Mammary epithelial cell (primary cell): ENCODE measurements around the gene RGCC.

Experiments used
- EZH2 ChIP-seq: IDR thresholded peaks from 2 replicates; pipeline ENCODE4 v1.6.1; 2012; ENCODE audit warnings: low read length, inconsistent platforms, borderline replicate concordance
- TF ChIP-seq, protein P1 (sequence below), 2 donors: IDR thresholded peaks in 1 of 2; conservative IDR thresholded peaks in 1 of 2; 2 replicates each; pipeline ENCODE4 v1.5.1; 2011 to 2012; ENCODE audit warnings: inconsistent platforms in 2 of 2, low read length in 2 of 2, mild to moderate bottlenecking in 2 of 2, control low read depth in 1 of 2, low read depth in 1 of 2; ENCODE audit not compliant: insufficient read depth in 1 of 2; ENCODE audit errors: extremely low read depth in 1 of 2

DNA sequence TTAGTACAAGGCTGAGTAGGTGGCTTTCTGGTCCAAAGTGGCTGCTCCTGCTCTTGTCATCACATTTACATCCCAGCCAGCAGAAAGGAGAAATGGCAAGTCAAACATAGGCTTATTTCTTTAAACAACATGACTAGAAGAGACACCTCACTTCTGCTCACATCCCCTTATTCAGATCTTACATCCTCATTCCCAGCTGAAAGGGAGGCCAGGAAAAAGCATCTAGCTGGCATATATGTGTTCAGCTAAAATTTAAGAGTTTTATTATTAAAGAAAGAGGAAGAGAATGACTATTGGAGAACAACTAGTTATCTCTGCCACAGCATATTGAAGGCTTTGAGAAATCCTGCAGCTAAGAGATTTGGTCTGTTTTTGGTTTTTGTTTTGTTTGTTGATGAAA lies 34.1 kb downstream of the RGCC start:
- TF ChIP-seq, protein P1, sequence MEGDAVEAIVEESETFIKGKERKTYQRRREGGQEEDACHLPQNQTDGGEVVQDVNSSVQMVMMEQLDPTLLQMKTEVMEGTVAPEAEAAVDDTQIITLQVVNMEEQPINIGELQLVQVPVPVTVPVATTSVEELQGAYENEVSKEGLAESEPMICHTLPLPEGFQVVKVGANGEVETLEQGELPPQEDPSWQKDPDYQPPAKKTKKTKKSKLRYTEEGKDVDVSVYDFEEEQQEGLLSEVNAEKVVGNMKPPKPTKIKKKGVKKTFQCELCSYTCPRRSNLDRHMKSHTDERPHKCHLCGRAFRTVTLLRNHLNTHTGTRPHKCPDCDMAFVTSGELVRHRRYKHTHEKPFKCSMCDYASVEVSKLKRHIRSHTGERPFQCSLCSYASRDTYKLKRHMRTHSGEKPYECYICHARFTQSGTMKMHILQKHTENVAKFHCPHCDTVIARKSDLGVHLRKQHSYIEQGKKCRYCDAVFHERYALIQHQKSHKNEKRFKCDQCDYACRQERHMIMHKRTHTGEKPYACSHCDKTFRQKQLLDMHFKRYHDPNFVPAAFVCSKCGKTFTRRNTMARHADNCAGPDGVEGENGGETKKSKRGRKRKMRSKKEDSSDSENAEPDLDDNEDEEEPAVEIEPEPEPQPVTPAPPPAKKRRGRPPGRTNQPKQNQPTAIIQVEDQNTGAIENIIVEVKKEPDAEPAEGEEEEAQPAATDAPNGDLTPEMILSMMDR (conservative IDR thresholded peaks at IDR 0.05 in 1 of 2, IDR thresholded peaks at IDR 0.05 in 1 of 2; ENCODE audit: extremely low read depth in 1 of 2, insufficient read depth in 1 of 2, low read depth in 1 of 2, low read length in 2 of 2): no peak
- TF ChIP-seq EZH2: no peak
